AG20443 (cell line): ENCODE data around the gene SERPINA10.
"Not testable (repeated sequence)": the region's sequence is repeated elsewhere in the genome, so short reads cannot be mapped to it uniquely, and the experiment has no call there.

Experiments used
- DNase-seq: peaks from one replicate; pipeline ENCODE4 v3.0.0; 2012; ENCODE audit warnings: low spot score, mixed read lengths

Gene SERPINA10

GRCh38 chr14:94313991-94314655 lies 21.1 kb upstream of the SERPINA10 start:
- DNase-seq, result no peak

- DNase-seq, result peak; percentile 2
Measured at GRCh38 chr14:94312481-94313246, 19.6 kb upstream of the SERPINA10 start.

GRCh38 chr14:94310248-94310647 lies 17.2 kb upstream of the SERPINA10 start:
- peak; percentile 0 for DNase-seq

GRCh38 chr14:94309721-94310120 lies 16.7 kb upstream of the SERPINA10 start:
- peak; percentile 2 for DNase-seq

- no peak for DNase-seq
Measured at GRCh38 chr14:94307410-94307992, 14.4 kb upstream of the SERPINA10 start.

GRCh38 chr14:94306047-94306978 lies 13.2 kb upstream of the SERPINA10 start:
- DNase-seq, result no peak

GRCh38 chr14:94305620-94306019 lies 12.6 kb upstream of the SERPINA10 start:
- no peak for DNase-seq

GRCh38 chr14:94304243-94304642 lies 11.2 kb upstream of the SERPINA10 start:
- no peak for DNase-seq

GRCh38 chr14:94303111-94303510 lies 10.0 kb upstream of the SERPINA10 start:
- no peak for DNase-seq

GRCh38 chr14:94298130-94298529 lies 5.1 kb upstream of the SERPINA10 start:
- no peak for DNase-seq

GRCh38 chr14:94296181-94296545 lies 3.1 kb upstream of the SERPINA10 start:
- not testable (repeated sequence) for DNase-seq

GRCh38 chr14:94295360-94296180 lies 2.5 kb upstream of the SERPINA10 start:
- no peak for DNase-seq

- no peak for DNase-seq
Measured at GRCh38 chr14:94293578-94293924, 483 bp upstream of the SERPINA10 start.

- no peak for DNase-seq
Measured at GRCh38 chr14:94292526-94292871, 569 bp downstream of the SERPINA10 start.

GRCh38 chr14:94291906-94292525 lies 1.1 kb downstream of the SERPINA10 start:
- DNase-seq, result no peak

GRCh38 chr14:94291159-94291905 lies 1.7 kb downstream of the SERPINA10 start:
- no peak for DNase-seq

GRCh38 chr14:94290197-94290596 lies 2.9 kb downstream of the SERPINA10 start:
- DNase-seq, result no peak

GRCh38 chr14:94288610-94289465 lies 4.2 kb downstream of the SERPINA10 start:
- peak; percentile 4 for DNase-seq

- no peak for DNase-seq
Measured at GRCh38 chr14:94285158-94285557, 7.9 kb downstream of the SERPINA10 start.
